ENCODE results near the gene RANBP17. TPM values are rescaled to one million over a fixed set of nuclear protein-coding genes. Genes with fewer than 3 reads are reported as not detected.

Gene RANBP17
- total and polyA plus RNA-seq, 2 donors (not counting 1 experiment from before 2014, with no cell fraction given), result not detected

DNA sequence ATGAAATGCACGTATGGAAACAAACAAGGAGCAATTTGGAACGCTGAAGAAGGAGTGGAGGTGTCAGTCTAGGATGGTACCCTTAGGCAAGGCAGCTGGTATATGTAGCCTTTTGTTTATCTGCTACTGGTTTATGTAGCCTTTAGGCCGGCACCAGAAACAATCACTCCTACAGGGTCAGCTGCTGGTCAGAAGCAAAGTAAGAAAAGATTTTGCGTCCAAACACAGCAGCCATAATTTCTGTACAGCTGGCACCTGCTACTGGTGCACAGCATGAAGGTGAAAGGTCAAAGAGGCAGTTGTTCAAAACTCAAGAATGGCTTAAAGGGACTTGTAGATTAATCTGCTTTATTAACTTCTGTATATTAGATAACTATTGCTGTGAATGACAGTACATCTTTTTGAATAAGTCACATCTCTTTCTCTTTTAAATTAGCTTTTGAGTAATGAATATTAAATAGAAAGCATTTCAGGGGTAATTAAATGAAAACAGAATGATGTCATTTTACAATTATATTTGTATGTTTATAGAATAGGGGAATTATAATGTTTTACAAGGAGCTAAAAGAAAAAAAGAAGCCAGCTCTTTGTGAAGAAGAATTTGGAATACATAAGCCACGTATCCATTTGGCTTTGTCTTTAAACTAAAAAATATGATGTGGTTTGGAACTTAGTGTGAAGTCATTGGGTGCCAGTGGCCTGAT, 414.2 kb downstream of the RANBP17 start:
- Histone ChIP-seq H3K4me3 (ENCODE audit: control extremely low read depth in 1 of 5, extremely low read depth in 1 of 5, insufficient read depth in 1 of 5, low read depth in 2 of 5, low read length in 4 of 5) (no peak overlapping the region), H3K79me2 (ENCODE audit: control insufficient read depth, insufficient read depth, low read length) (no peaks in the 10 kb centered on the region), H2AFZ (ENCODE audit: insufficient read depth, low read depth, low read length, poor library complexity, severe bottlenecking) (no peak overlapping the region), H3K9ac (ENCODE audit: low read length) (no peak overlapping the region), H3K4me2 (replicated peaks; ENCODE audit: low read depth, low read length, poor library complexity, severe bottlenecking) (no peak overlapping the region), H3K27me3 (replicated peaks in 1 of 4; ENCODE audit: control extremely low read depth in 1 of 4, control insufficient read depth in 3 of 4, insufficient read depth in 4 of 4, low read length in 3 of 4) (no peaks in the 10 kb centered on the region), H4K20me1 (ENCODE audit: control insufficient read depth, insufficient read depth, low read length, poor library complexity, severe bottlenecking) (no peaks in the 10 kb centered on the region), H3K27ac (ENCODE audit: low read length in 2 of 2) (no peak overlapping the region), H3K4me1 (ENCODE audit: control insufficient read depth in 2 of 2, insufficient read depth in 2 of 2, low read length in 2 of 2) (no peaks in the 10 kb centered on the region), H3K36me3 (replicated peaks in 1 of 2; ENCODE audit: control extremely low read depth in 1 of 2, control insufficient read depth in 1 of 2, extremely low read depth in 1 of 2, insufficient read depth in 2 of 2, low read length in 1 of 2) (no peaks in the 10 kb centered on the region), H3K9me3 (ENCODE audit: control extremely low read depth in 1 of 3, control insufficient read depth in 2 of 3, insufficient read depth in 1 of 3, low read length in 2 of 3) (no peaks in the 10 kb centered on the region)
- DNase-seq (no peak), ATAC-seq (ENCODE audit: low read depth) (no peak)
- no peaks in the 10 kb centered on the region for H3K9me3 Mint-ChIP-seq (ENCODE audit: insufficient read depth)
- ChIA-PET CTCF (no interaction called here), POLR2A (no interaction called here)
- no peaks in the 10 kb centered on the region for H3K4me1 Mint-ChIP-seq
- TF ChIP-seq, protein P1, sequence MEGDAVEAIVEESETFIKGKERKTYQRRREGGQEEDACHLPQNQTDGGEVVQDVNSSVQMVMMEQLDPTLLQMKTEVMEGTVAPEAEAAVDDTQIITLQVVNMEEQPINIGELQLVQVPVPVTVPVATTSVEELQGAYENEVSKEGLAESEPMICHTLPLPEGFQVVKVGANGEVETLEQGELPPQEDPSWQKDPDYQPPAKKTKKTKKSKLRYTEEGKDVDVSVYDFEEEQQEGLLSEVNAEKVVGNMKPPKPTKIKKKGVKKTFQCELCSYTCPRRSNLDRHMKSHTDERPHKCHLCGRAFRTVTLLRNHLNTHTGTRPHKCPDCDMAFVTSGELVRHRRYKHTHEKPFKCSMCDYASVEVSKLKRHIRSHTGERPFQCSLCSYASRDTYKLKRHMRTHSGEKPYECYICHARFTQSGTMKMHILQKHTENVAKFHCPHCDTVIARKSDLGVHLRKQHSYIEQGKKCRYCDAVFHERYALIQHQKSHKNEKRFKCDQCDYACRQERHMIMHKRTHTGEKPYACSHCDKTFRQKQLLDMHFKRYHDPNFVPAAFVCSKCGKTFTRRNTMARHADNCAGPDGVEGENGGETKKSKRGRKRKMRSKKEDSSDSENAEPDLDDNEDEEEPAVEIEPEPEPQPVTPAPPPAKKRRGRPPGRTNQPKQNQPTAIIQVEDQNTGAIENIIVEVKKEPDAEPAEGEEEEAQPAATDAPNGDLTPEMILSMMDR (IDR thresholded peaks at IDR 0.05), result no peak
- no peak for TF ChIP-seq EZH2 (IDR thresholded peaks at IDR 0.05; ENCODE audit: borderline replicate concordance, insufficient read depth, low read depth, low read length, poor library complexity, severe bottlenecking)
- H3K27me3 Mint-ChIP-seq, result peaks cover 30% of the 10 kb centered on the region
- H3K27ac Mint-ChIP-seq, result no peak overlapping the region
- H3K4me3 Mint-ChIP-seq, result no peak overlapping the region
- no CpG with 5 or more reads among the region's 5 CpGs for WGBS (ENCODE audit: insufficient coverage)
- intact Hi-C loops (cut with micrococcal nuclease), result no loop called here

DNA sequence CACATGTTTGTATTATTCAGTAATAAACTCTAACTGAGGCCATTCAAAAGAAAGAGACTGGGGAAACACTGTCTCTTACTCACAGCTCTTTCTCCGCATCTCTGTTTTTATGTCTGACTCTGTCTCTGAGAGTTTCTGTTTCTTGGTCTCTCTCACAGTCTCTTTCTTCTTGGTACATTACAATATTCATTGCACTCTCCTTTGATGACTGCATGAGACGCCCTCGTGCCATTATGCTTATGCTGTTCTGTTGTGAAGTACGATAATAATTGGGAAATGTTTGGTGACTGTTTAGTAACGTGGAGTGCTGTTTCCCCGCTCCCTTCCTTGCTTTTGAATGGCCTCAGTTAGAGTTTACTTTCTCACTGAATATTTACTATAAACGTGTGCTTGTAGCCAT, 421.9 kb downstream of the RANBP17 start:
- Mint-ChIP-seq H3K9me3 (ENCODE audit: insufficient read depth) (no peaks in the 10 kb centered on the region), H3K27me3 (peaks cover 34% of the 10 kb centered on the region), H3K4me1 (no peaks in the 10 kb centered on the region), H3K27ac (no peak overlapping the region), H3K4me3 (no peak overlapping the region)
- WGBS (ENCODE audit: insufficient coverage), result 79% methylated on average over 3 of the region's 7 CpGs
- peaks cover 0 to 7% (median 2%) of the 10 kb centered on the region in 4 experiments for H3K27me3 ChIP-seq (replicated peaks in 1 of 4; ENCODE audit: control extremely low read depth in 1 of 4, control insufficient read depth in 3 of 4, insufficient read depth in 4 of 4, low read length in 3 of 4)
- TF ChIP-seq, protein P1 (IDR thresholded peaks at IDR 0.05), result no peak
- TF ChIP-seq EZH2 (IDR thresholded peaks at IDR 0.05; ENCODE audit: borderline replicate concordance, insufficient read depth, low read depth, low read length, poor library complexity, severe bottlenecking), result no peak
- no peak for ATAC-seq (ENCODE audit: low read depth)
- H3K4me2 ChIP-seq (replicated peaks; ENCODE audit: low read depth, low read length, poor library complexity, severe bottlenecking), result no peak overlapping the region
- H3K9ac ChIP-seq (ENCODE audit: low read length), result no peak overlapping the region
- H3K4me1 ChIP-seq (ENCODE audit: control insufficient read depth in 2 of 2, insufficient read depth in 2 of 2, low read length in 2 of 2), result no peaks in the 10 kb centered on the region
- H3K79me2 ChIP-seq (ENCODE audit: control insufficient read depth, insufficient read depth, low read length), result no peaks in the 10 kb centered on the region
- H2AFZ ChIP-seq (ENCODE audit: insufficient read depth, low read depth, low read length, poor library complexity, severe bottlenecking), result no peak overlapping the region
- POLR2A ChIA-PET, result no interaction called here
- no peaks in the 10 kb centered on the region for H3K9me3 ChIP-seq (ENCODE audit: control extremely low read depth in 1 of 3, control insufficient read depth in 2 of 3, insufficient read depth in 1 of 3, low read length in 2 of 3)
- CTCF ChIA-PET, result no interaction called here
- no peaks in the 10 kb centered on the region for H3K36me3 ChIP-seq (replicated peaks in 1 of 2; ENCODE audit: control extremely low read depth in 1 of 2, control insufficient read depth in 1 of 2, extremely low read depth in 1 of 2, insufficient read depth in 2 of 2, low read length in 1 of 2)
- intact Hi-C loops (cut with micrococcal nuclease), result no loop called here
- H3K4me3 ChIP-seq (ENCODE audit: control extremely low read depth in 1 of 5, extremely low read depth in 1 of 5, insufficient read depth in 1 of 5, low read depth in 2 of 5, low read length in 4 of 5), result no peak overlapping the region
- DNase-seq, result no peak
- no peaks in the 10 kb centered on the region for H4K20me1 ChIP-seq (ENCODE audit: control insufficient read depth, insufficient read depth, low read length, poor library complexity, severe bottlenecking)
- no peak overlapping the region for H3K27ac ChIP-seq (ENCODE audit: low read length in 2 of 2)
